GM19035 (cell line): Measurements from ENCODE around the gene SLC28A1.

Experiments
- ATAC-seq: cut with Tn5 transposase; IDR thresholded peaks from one replicate; pipeline ENCODE4 v1.9.1; 2021; ENCODE audit not compliant: unreplicated experiment

SLC28A1 gene

GRCh38 chr15:84885801-84886200, 1.3 kb downstream of the SLC28A1 start:
- ATAC-seq: no peak

GRCh38 chr15:84886211-84886983, 1.9 kb downstream of the SLC28A1 start:
- no peak for ATAC-seq

- no peak for ATAC-seq
These were observed 2.5 kb downstream of the SLC28A1 start for GRCh38 chr15:84886984-84887299.

- no peak for ATAC-seq
These were observed 3.5 kb downstream of the SLC28A1 start for GRCh38 chr15:84887938-84888337.

- ATAC-seq: no peak
These were observed 4.2 kb downstream of the SLC28A1 start for GRCh38 chr15:84888639-84889038.

- no peak for ATAC-seq
These were observed 5.0 kb downstream of the SLC28A1 start for GRCh38 chr15:84889313-84889990.

- no peak for ATAC-seq
These were observed 5.7 kb downstream of the SLC28A1 start for GRCh38 chr15:84889991-84890669.

GRCh38 chr15:84890670-84891162, 6.3 kb downstream of the SLC28A1 start:
- no peak for ATAC-seq

- no peak for ATAC-seq
These were observed 6.9 kb downstream of the SLC28A1 start for GRCh38 chr15:84891339-84891738.

- ATAC-seq: no peak
These were observed 8.4 kb downstream of the SLC28A1 start for GRCh38 chr15:84892786-84893307.

- no peak for ATAC-seq
These were observed 9.1 kb downstream of the SLC28A1 start for GRCh38 chr15:84893607-84894006.

- no peak for ATAC-seq
These were observed 10.4 kb downstream of the SLC28A1 start for GRCh38 chr15:84894736-84895425.

GRCh38 chr15:84898761-84899160, 14.3 kb downstream of the SLC28A1 start:
- ATAC-seq: no peak

- no peak for ATAC-seq
These were observed 15.3 kb downstream of the SLC28A1 start for GRCh38 chr15:84899750-84900149.

GRCh38 chr15:84901540-84901939, 17.1 kb downstream of the SLC28A1 start:
- no peak for ATAC-seq

GRCh38 chr15:84903751-84904150, 19.3 kb downstream of the SLC28A1 start:
- ATAC-seq: no peak

- ATAC-seq: no peak
These were observed 20.0 kb downstream of the SLC28A1 start for GRCh38 chr15:84904419-84904818.

- no peak for ATAC-seq
These were observed 20.8 kb downstream of the SLC28A1 start for GRCh38 chr15:84905016-84905916.

GRCh38 chr15:84907731-84908130, 23.3 kb downstream of the SLC28A1 start:
- ATAC-seq: no peak

GRCh38 chr15:84908564-84908963, 24.1 kb downstream of the SLC28A1 start:
- no peak for ATAC-seq
